ENCODE measurements around the gene CBX4. TPM values are rescaled to one million over a fixed set of nuclear protein-coding genes. Genes with fewer than 3 reads are reported as not detected.

Gene CBX4
- total and polyA plus RNA-seq, 2 experiments from 2014 or later, result 1.4 to 4.6 TPM

GRCh38 chr17:79847698-79848369, 8.6 kb upstream of the CBX4 start:
- H3K27me3 ChIP-seq (ENCODE audit: insufficient read depth), result peaks cover 59% of the 10 kb centered on the region
- no peak overlapping the region for H3K4me3 Mint-ChIP-seq

More at GRCh38 chr17:79847698-79848369, 8.6 kb upstream of the CBX4 start:
- Histone ChIP-seq H3K36me3 (ENCODE audit: insufficient read depth) (no peaks in the 10 kb centered on the region), H4K20me1 (replicated peaks; ENCODE audit: insufficient read depth) (peaks cover 3% of the 10 kb centered on the region), H3K79me2 (replicated peaks; ENCODE audit: insufficient read depth) (no peaks in the 10 kb centered on the region), H3K27ac (ENCODE audit: low read depth) (no peak overlapping the region), H2AFZ (no peak overlapping the region), H3K9me2 (ENCODE audit: insufficient read depth) (no peaks in the 10 kb centered on the region), H3K4me2 (no peak overlapping the region), H3F3A (replicated peaks; ENCODE audit: low read depth) (peaks cover 8% of the 10 kb centered on the region; the same call in 1 of the 2 replicates), H3K4me3 (no peak overlapping the region), H3K4me1 (ENCODE audit: insufficient read depth) (peaks cover 12% of the 10 kb centered on the region)
- no peaks in the 10 kb centered on the region for H3K9me3 Mint-ChIP-seq
- peaks cover 19% of the 10 kb centered on the region for H3K4me1 Mint-ChIP-seq
- H3K27me3 Mint-ChIP-seq (ENCODE audit: insufficient read depth, low read depth, poor library complexity), result peaks cover 62% of the 10 kb centered on the region
- no peak overlapping the region for H3K27ac Mint-ChIP-seq
- ATAC-seq (no peak), DNase-seq (ENCODE audit: low spot score) (no peak)
- no peak for TF ChIP-seq EZH2phosphoT487 (IDR thresholded peaks at IDR 0.05; ENCODE audit: unreplicated experiment)
- TF ChIP-seq ZNF462 (CRISPR knock-in tag; IDR thresholded peaks at IDR 0.05), result no peak
- no peak for TF ChIP-seq STAT1 (IDR thresholded peaks at IDR 0.05; ENCODE audit: unreplicated experiment)
- TF ChIP-seq JUNB (IDR thresholded peaks at IDR 0.05; ENCODE audit: unreplicated experiment), result no peak
- TF ChIP-seq CTCF (conservative IDR thresholded peaks at IDR 0.05; ENCODE audit: low read depth in 2 of 2), result no peak
- TF ChIP-seq ZNF331 (CRISPR knock-in tag; IDR thresholded peaks at IDR 0.05; ENCODE audit: low read depth), result no peak
- TF ChIP-seq CREB1 (CRISPR knock-in tag; IDR thresholded peaks at IDR 0.05; ENCODE audit: low read depth), result no peak
- no peaks in the 10 kb centered on the region for H3K36me3 Mint-ChIP-seq (ENCODE audit: low read depth)

Data from GM23338 (cell line).